HepG2 (cell line): ENCODE data around the gene FOSB. TPM values are rescaled to one million over a fixed set of nuclear protein-coding genes. Genes with fewer than 3 reads are reported as not detected.

Source experiments
- ATF4 ChIP-seq, 2 experiments: fragments of 450-650 bp in 1 of 2; sonication (generic) in 1 of 2; formaldehyde crosslinking; IDR thresholded peaks; 2 replicates each; pipeline versions ENCODE4 v1.5.0 to v1.8.0; 2020 to 2022; ENCODE audit warnings: mild to moderate bottlenecking in 1 of 2, missing genetic modification reagents in 1 of 2
- CAMTA2 ChIP-seq: sonication (generic); formaldehyde crosslinking; IDR thresholded peaks from 2 replicates; pipeline ENCODE4 v1.4.0; 2020; ENCODE audit warnings: mild to moderate bottlenecking, missing genetic modification reagents, borderline replicate concordance
- DRAP1 ChIP-seq: IDR thresholded peaks from 2 replicates; pipeline ENCODE4 v1.6.1; 2016; ENCODE audit warnings: missing genetic modification reagents, missing compliant biosample characterization
- GATA4 ChIP-seq: sonication (generic); IDR thresholded peaks from 2 replicates; pipeline ENCODE4 v1.6.1; 2016; ENCODE audit warnings: antibody characterized with exemption, low read depth, borderline replicate concordance
- GRHL1 ChIP-seq: sonication (generic); formaldehyde crosslinking; conservative IDR thresholded peaks from 2 replicates; pipeline ENCODE4 v1.8.0; 2022; ENCODE audit warnings: missing genetic modification reagents
- HNF4G ChIP-seq, 2 experiments: sonication (generic) in 1 of 2; formaldehyde crosslinking in 1 of 2; IDR thresholded peaks; 2 replicates each; pipeline versions ENCODE4 v1.4.0 to v1.6.1; 2011 to 2020; ENCODE audit warnings: borderline replicate concordance in 2 of 2, low read depth in 2 of 2, mild to moderate bottlenecking in 2 of 2, low read length in 1 of 2, missing genetic modification reagents in 1 of 2, moderate library complexity in 1 of 2
- HOMEZ ChIP-seq: IDR thresholded peaks from 2 replicates; pipeline ENCODE4 v1.6.1; 2016; ENCODE audit warnings: low read depth
- HOXA5 ChIP-seq: sonication (generic); formaldehyde crosslinking; IDR thresholded peaks from 2 replicates; pipeline ENCODE4 v1.4.0; 2020; ENCODE audit warnings: missing genetic modification reagents
- MXD4 ChIP-seq: IDR thresholded peaks from 2 replicates; pipeline ENCODE4 v1.6.1; 2016; ENCODE audit warnings: mild to moderate bottlenecking, missing biosample characterization, missing genetic modification reagents
- ZNF205 ChIP-seq: IDR thresholded peaks from 2 replicates; pipeline ENCODE4 v1.6.1; 2018; ENCODE audit warnings: missing biosample characterization, missing genetic modification reagents
- ZNF264 ChIP-seq: sonication (generic); formaldehyde crosslinking; IDR thresholded peaks from 2 replicates; pipeline ENCODE4 v1.4.0; 2020; ENCODE audit warnings: missing genetic modification reagents
- ZNF274 ChIP-seq: sonication (generic); formaldehyde crosslinking; IDR thresholded peaks from 2 replicates; pipeline ENCODE4 v1.5.1; 2020; ENCODE audit warnings: mild to moderate bottlenecking, missing genetic modification reagents
- ZNF318 ChIP-seq: sonication (generic); formaldehyde crosslinking; IDR thresholded peaks from 2 replicates; pipeline ENCODE4 v1.4.0; 2020; ENCODE audit warnings: mild to moderate bottlenecking, missing genetic modification reagents
- ZNF614 ChIP-seq: IDR thresholded peaks from 2 replicates; pipeline ENCODE4 v1.6.1; 2018; ENCODE audit warnings: missing biosample characterization, missing genetic modification reagents, inconsistent platforms, borderline replicate concordance
- ZNF891 ChIP-seq: sonication (generic); formaldehyde crosslinking; IDR thresholded peaks from 2 replicates; pipeline ENCODE4 v1.5.0; 2020; ENCODE audit warnings: mild to moderate bottlenecking, missing genetic modification reagents
- ZSCAN22 ChIP-seq: sonication (generic); formaldehyde crosslinking; IDR thresholded peaks from 2 replicates; pipeline ENCODE4 v1.4.0; 2020; ENCODE audit warnings: mild to moderate bottlenecking, missing genetic modification reagents
- polyA plus RNA-seq, 8 experiments: library from polyadenylated mRNA; depleted of rRNA in 3 of 8; stranded (reverse) in 7 of 8; unstranded in 1 of 8; fragments of >200 nt; fragmentation: Illumina TruSeq in 4 of 8; extraction: Trizol in 4 of 8; gene quantifications; 2 replicates each; pipeline versions ENCODE4 v1.2.1 to v1.2.3, GENCODE V29; 2011 to 2016; ENCODE audit warnings: low read depth in 4 of 8, missing spikeins in 1 of 8, mixed read lengths in 1 of 8; ENCODE audit not compliant: insufficient read depth in 1 of 8
- total RNA-seq, 5 experiments: library from RNA; depleted of rRNA; stranded (reverse); fragments of >200 nt; fragmentation: Illumina TruSeq; extraction: Trizol; gene quantifications; 2 replicates each; pipeline ENCODE4 v1.2.3, GENCODE V29; 2016; ENCODE audit warnings: low read depth in 1 of 5

Gene FOSB
- total and polyA plus RNA-seq, 2 of the 13 experiments (the other 11 are each of a cell fraction or from before 2014, with no cell fraction given) = 2.8 to 6.0 TPM

GRCh38 chr19:45423589-45424190 is 44.1 kb upstream of the FOSB start, which contains the start of gene ERCC1 (continued):
- no peak for TF ChIP-seq HNF4G (IDR thresholded peaks at IDR 0.05; ENCODE audit: borderline replicate concordance, low read depth, low read length)
- TF ChIP-seq HNF4G (CRISPR knock-in tag; IDR thresholded peaks at IDR 0.05; ENCODE audit: borderline replicate concordance, low read depth) = peak; percentile 56; the same call in 1 of the 2 replicates
- TF ChIP-seq ZSCAN22 (CRISPR knock-in tag) = no peak
- no peak for TF ChIP-seq ZNF264 (CRISPR knock-in tag)
- peak; percentile 31; the same call in 1 of the 2 replicates for TF ChIP-seq ZNF318 (CRISPR knock-in tag)
- peak; percentile 75 for TF ChIP-seq ZNF614 (CRISPR knock-in tag)
- peak; percentile 60; the same call in 1 of the 2 replicates for TF ChIP-seq ZNF274 (CRISPR knock-in tag)
- no peak for TF ChIP-seq HOXA5
- TF ChIP-seq ZNF891 (CRISPR knock-in tag) = peak; percentile 51; the same call in 1 of the 2 replicates
- TF ChIP-seq GRHL1 = no peak
- TF ChIP-seq HOMEZ (CRISPR knock-in tag) = peak; percentile 46; the same call in 1 of the 2 replicates
- TF ChIP-seq MXD4 (CRISPR knock-in tag) = peak; percentile 85
- TF ChIP-seq ZNF205 = peak; percentile 75; the same call in 1 of the 2 replicates
- TF ChIP-seq CAMTA2 (CRISPR knock-in tag) = peak; percentile 35; the same call in 1 of the 2 replicates
- TF ChIP-seq DRAP1 = peak; percentile 92
- no peak for TF ChIP-seq ATF4 (CRISPR knock-in tag; IDR thresholded peaks at IDR 0.05)
- TF ChIP-seq GATA4 = no peak
